ENCODE data around the gene ABCD1. TPM values are rescaled to one million over a fixed set of nuclear protein-coding genes. Genes with fewer than 3 reads are reported as not detected.

ABCD1 gene
- total RNA-seq, 4 donors from 2014 or later = 13.0 to 36.6 (median 15.0) TPM

- Histone ChIP-seq H3K9me3 (no peaks in the 10 kb centered on the region), H3K27me3 (no peaks in the 10 kb centered on the region), H3K27ac (no peak overlapping the region), H3K4me3 (no peak overlapping the region), H3K36me3 (peaks cover 0 to 31% (median 4%) of the 10 kb centered on the region in 3 donors), H3K4me1 (peaks cover 0 to 5% (median 0%) of the 10 kb centered on the region in 4 donors)
- DNase-seq (ENCODE audit: low spot score in 2 of 2) = no peak
- TF ChIP-seq CTCF (IDR thresholded peaks at IDR 0.05) (no peak), POLR2A (IDR thresholded peaks at IDR 0.05) (no peak), EP300 (IDR thresholded peaks at IDR 0.05) (no peak)
- 83 to 87% methylated on average over 19 to 23 of the region's 27 CpGs for WGBS, 2 donors
These were observed 14.7 kb upstream of the ABCD1 start for GRCh38 chrX:153709726-153710674.

DNA sequence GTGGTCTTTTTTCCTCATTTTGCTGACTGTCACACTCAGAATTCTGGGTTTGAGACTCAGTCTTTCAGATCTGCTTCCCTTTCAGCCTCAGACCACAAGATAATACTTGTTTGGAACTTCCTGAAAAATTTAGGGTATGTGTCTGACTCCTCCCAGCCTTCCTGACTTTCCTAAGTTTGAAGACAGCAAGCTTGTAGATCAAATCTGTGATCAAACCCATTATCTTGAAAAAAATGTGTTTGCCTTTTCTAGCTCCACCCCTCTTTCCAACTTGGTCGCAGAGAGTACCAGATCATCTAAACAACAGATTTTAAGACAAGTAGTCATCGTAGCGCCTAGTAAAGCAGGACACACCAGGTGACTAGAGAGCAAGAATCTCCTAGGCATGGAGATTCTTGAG, 10.4 kb upstream of the ABCD1 start:
- Histone ChIP-seq H3K27me3 (no peaks in the 10 kb centered on the region), H3K9me3 (no peaks in the 10 kb centered on the region), H3K36me3 (peaks cover 0 to 55% (median 4%) of the 10 kb centered on the region in 3 donors), H3K27ac (no peak overlapping the region), H3K4me3 (no peak overlapping the region), H3K4me1 (no peaks in the 10 kb centered on the region)
- no peak for DNase-seq (ENCODE audit: low spot score in 2 of 2)
- 79 to 81% methylated on average over 3 of the region's 3 CpGs for WGBS, 2 donors
- TF ChIP-seq CTCF (IDR thresholded peaks at IDR 0.05) (no peak), POLR2A (IDR thresholded peaks at IDR 0.05) (no peak), EP300 (IDR thresholded peaks at IDR 0.05) (no peak)

DNA sequence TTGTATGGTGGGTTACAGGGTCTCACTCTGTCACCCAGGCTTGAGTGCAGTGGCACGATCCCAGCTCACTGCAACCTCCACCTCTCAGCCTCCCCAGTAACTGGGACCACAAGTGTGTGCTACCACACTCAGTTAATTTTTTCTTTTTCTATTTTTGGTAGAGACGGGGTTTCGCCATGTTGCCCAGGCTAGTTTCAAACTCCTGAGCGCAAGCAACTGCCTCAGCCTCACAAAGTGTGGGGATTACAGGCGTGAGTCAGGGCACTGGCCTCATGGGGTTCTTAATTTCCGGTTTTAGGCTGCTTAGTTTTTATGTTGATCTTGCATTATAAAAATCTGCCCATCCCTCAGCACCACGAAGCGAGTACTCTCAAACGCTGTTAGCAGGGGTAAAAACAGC, 7.2 kb upstream of the ABCD1 start:
- Histone ChIP-seq H3K27me3 (no peaks in the 10 kb centered on the region), H3K4me3 (no peak overlapping the region), H3K9me3 (no peaks in the 10 kb centered on the region), H3K36me3 (peaks cover 0 to 59% (median 4%) of the 10 kb centered on the region in 3 donors), H3K4me1 (peaks cover 0 to 6% (median 0%) of the 10 kb centered on the region in 4 donors), H3K27ac (no peak overlapping the region)
- DNase-seq (ENCODE audit: low spot score in 2 of 2) = no peak
- WGBS, 2 donors = 86 to 92% methylated on average over 9 of the region's 9 CpGs
- no peak for TF ChIP-seq EP300 (IDR thresholded peaks at IDR 0.05)
- TF ChIP-seq CTCF (IDR thresholded peaks at IDR 0.05) = no peak
- TF ChIP-seq POLR2A (IDR thresholded peaks at IDR 0.05) = no peak

GRCh38 chrX:153719238-153719637, 5.4 kb upstream of the ABCD1 start:
- 88 to 89% methylated on average over 1 to 2 of the region's 2 CpGs for WGBS, 2 donors
- Histone ChIP-seq H3K4me3 (no peak overlapping the region), H3K27me3 (no peaks in the 10 kb centered on the region), H3K9me3 (no peaks in the 10 kb centered on the region), H3K36me3 (peaks cover 0 to 49% (median 4%) of the 10 kb centered on the region in 3 donors), H3K27ac (no peak overlapping the region), H3K4me1 (peaks cover 0 to 15% (median 3%) of the 10 kb centered on the region in 4 donors)
- TF ChIP-seq CTCF (IDR thresholded peaks at IDR 0.05) = no peak
- no peak for TF ChIP-seq POLR2A (IDR thresholded peaks at IDR 0.05)
- TF ChIP-seq EP300 (IDR thresholded peaks at IDR 0.05) = no peak
- DNase-seq (ENCODE audit: low spot score in 2 of 2) = no peak

- no peak for TF ChIP-seq POLR2A (IDR thresholded peaks at IDR 0.05)
- TF ChIP-seq EP300 (IDR thresholded peaks at IDR 0.05) = no peak
- no peak for TF ChIP-seq CTCF (IDR thresholded peaks at IDR 0.05)
- Histone ChIP-seq H3K36me3 (peaks cover 0 to 44% (median 3%) of the 10 kb centered on the region in 3 donors), H3K4me1 (peaks cover 0 to 15% (median 3%) of the 10 kb centered on the region in 4 donors), H3K4me3 (no peak overlapping the region), H3K27ac (no peak overlapping the region), H3K27me3 (no peaks in the 10 kb centered on the region), H3K9me3 (no peaks in the 10 kb centered on the region)
- no peak for DNase-seq (ENCODE audit: low spot score in 2 of 2)
- WGBS, 2 donors = 72 to 94% methylated on average over 2 of the region's 2 CpGs
These were observed 5.0 kb upstream of the ABCD1 start for GRCh38 chrX:153719701-153720100.

Measured in tibial nerve (tissue), 4 donors.